Activated gamma-delta T cell treated with Interleukin-2 at 50 U/mL for 16 hours (primary cell): ENCODE data around the gene MLYCD.
A peak's percentile ranks its signal among the peaks of the same experiment; 100 is the strongest.
"Not testable (repeated sequence)": the region's sequence is repeated elsewhere in the genome, so short reads cannot be mapped to it uniquely, and the experiment has no call there.

Experiments used
- DNase-seq: peaks from one replicate; pipeline ENCODE4 v3.0.0-alpha.2; 2020

The MLYCD gene

GRCh38 chr16:83926726-83927397 is 27.9 kb downstream of the MLYCD start:
- peak; percentile 53 for DNase-seq

- DNase-seq = no peak
Measured at GRCh38 chr16:83928341-83929055, 29.6 kb downstream of the MLYCD start.

GRCh38 chr16:83929811-83930555 is 31.1 kb downstream of the MLYCD start:
- DNase-seq = no peak

- DNase-seq = no peak
Measured at GRCh38 chr16:83930730-83931500, 32.0 kb downstream of the MLYCD start.

- DNase-seq = no peak
Measured at GRCh38 chr16:83931556-83931955, 32.6 kb downstream of the MLYCD start.

GRCh38 chr16:83932304-83932703 is 33.4 kb downstream of the MLYCD start:
- no peak for DNase-seq

GRCh38 chr16:83932955-83933673 is 34.2 kb downstream of the MLYCD start:
- no peak for DNase-seq

- DNase-seq = no peak
Measured at GRCh38 chr16:83933885-83934683, 35.2 kb downstream of the MLYCD start.

- DNase-seq = no peak
Measured at GRCh38 chr16:83934684-83934977, 35.7 kb downstream of the MLYCD start.

- DNase-seq = no peak
Measured at GRCh38 chr16:83935005-83935857, 36.3 kb downstream of the MLYCD start.

- no peak for DNase-seq
Measured at GRCh38 chr16:83935858-83936255, 36.9 kb downstream of the MLYCD start.

- DNase-seq = no peak
Measured at GRCh38 chr16:83936581-83937165, 37.8 kb downstream of the MLYCD start.

GRCh38 chr16:83937267-83937666 is 38.4 kb downstream of the MLYCD start:
- no peak for DNase-seq

GRCh38 chr16:83937922-83938885 is 39.3 kb downstream of the MLYCD start:
- no peak for DNase-seq

GRCh38 chr16:83939266-83939855 is 40.4 kb downstream of the MLYCD start:
- no peak for DNase-seq

- DNase-seq = no peak
Measured at GRCh38 chr16:83940119-83940518, 41.2 kb downstream of the MLYCD start.

- no peak for DNase-seq
Measured at GRCh38 chr16:83940630-83941378, 41.9 kb downstream of the MLYCD start.

GRCh38 chr16:83941546-83941945 is 42.6 kb downstream of the MLYCD start:
- DNase-seq = not testable (repeated sequence)
